ENCODE data around the gene ATF5.

DNA sequence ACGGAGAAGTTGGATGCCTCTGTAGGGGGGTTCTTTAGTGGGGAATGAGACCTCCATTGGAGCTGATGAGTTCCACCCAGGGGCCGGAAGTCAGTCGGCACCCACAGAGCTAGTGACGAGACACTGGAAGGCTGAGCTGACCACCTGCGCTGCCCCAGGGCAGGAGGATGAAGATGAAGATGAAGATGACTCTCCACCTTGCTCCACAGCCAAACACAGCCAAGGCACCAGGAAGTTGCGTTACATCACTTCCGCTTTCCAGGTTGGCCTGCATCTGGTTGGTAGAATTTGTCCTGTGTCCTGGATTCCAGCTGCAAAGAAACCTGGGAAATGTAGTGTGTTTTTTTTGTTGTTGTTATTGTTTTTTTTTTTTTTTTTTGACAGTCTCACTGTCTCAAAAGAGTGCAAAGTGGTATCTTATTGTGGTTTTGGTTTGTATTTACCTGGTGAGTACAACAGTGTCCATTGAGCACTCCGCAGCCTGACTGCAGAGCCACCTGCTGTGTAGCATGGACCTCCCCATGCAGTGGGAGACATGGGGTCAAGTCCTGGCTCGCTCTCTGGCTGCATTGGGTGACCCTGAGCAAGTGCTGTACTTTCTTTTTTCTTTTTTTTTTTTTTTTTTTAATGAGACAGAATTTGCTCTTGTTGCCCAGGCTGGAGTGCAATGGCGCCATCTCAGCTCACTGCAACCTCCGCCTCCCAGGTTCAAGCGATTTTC lies 49.6 kb upstream of the ATF5 start:
- TF ChIP-seq HNF4G (IDR thresholded peaks at IDR 0.05; ENCODE audit: borderline replicate concordance, low read depth, low read length) (no peak), HNF4G (CRISPR knock-in tag; IDR thresholded peaks at IDR 0.05; ENCODE audit: borderline replicate concordance, low read depth) (no peak), EZH2 (conservative IDR thresholded peaks at IDR 0.05; ENCODE audit: low read depth, low read length) (no peak), ZNF816 (CRISPR knock-in tag; IDR thresholded peaks at IDR 0.05; ENCODE audit: borderline replicate concordance) (no peak)
